ENCODE data around the gene OSBPL3.

The OSBPL3 gene

GRCh38 chr7:24825381-24825794, 154.6 kb downstream of the OSBPL3 start:
- Histone ChIP-seq H3K27me3 (replicated peaks; ENCODE audit: insufficient read depth, low read length) (no peaks in the 10 kb centered on the region), H3K9me3 (replicated peaks; ENCODE audit: insufficient read depth, low read length) (no peaks in the 10 kb centered on the region), H3K4me2 (ENCODE audit: low read depth, low read length) (no peak overlapping the region), H4K20me1 (ENCODE audit: insufficient read depth, low read length) (no peaks in the 10 kb centered on the region), H3K36me3 (replicated peaks; ENCODE audit: insufficient read depth, low read length) (no peaks in the 10 kb centered on the region), H3K4me1 (ENCODE audit: low read length) (peaks cover 32% of the 10 kb centered on the region), H3K9me2 (replicated peaks; ENCODE audit: insufficient read depth, low read length) (no peaks in the 10 kb centered on the region), H3K79me2 (ENCODE audit: low read length) (no peaks in the 10 kb centered on the region), H3K27ac (ENCODE audit: low read length) (no peak overlapping the region), H2AFZ (ENCODE audit: low read length) (no peak overlapping the region), H3K4me3 (ENCODE audit: low read length) (no peak overlapping the region), H3K9ac (ENCODE audit: low read length) (no peak overlapping the region), H3F3A (ENCODE audit: insufficient read depth, low read length) (peaks cover 20% of the 10 kb centered on the region)
- TF ChIP-seq EZH2 (optimal IDR thresholded peaks at IDR 0.05; ENCODE audit: low read depth, low read length) (no peak), EZH2phosphoT487 (IDR thresholded peaks at IDR 0.05; ENCODE audit: low read length) (no peak)
- TF ChIP-seq, protein P1, sequence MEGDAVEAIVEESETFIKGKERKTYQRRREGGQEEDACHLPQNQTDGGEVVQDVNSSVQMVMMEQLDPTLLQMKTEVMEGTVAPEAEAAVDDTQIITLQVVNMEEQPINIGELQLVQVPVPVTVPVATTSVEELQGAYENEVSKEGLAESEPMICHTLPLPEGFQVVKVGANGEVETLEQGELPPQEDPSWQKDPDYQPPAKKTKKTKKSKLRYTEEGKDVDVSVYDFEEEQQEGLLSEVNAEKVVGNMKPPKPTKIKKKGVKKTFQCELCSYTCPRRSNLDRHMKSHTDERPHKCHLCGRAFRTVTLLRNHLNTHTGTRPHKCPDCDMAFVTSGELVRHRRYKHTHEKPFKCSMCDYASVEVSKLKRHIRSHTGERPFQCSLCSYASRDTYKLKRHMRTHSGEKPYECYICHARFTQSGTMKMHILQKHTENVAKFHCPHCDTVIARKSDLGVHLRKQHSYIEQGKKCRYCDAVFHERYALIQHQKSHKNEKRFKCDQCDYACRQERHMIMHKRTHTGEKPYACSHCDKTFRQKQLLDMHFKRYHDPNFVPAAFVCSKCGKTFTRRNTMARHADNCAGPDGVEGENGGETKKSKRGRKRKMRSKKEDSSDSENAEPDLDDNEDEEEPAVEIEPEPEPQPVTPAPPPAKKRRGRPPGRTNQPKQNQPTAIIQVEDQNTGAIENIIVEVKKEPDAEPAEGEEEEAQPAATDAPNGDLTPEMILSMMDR (IDR thresholded peaks at IDR 0.05; ENCODE audit: low read length): no peak
- no peak for DNase-seq

GRCh38 chr7:24824896-24825295, 155.1 kb downstream of the OSBPL3 start:
- Histone ChIP-seq H3F3A (ENCODE audit: insufficient read depth, low read length) (peaks cover 22% of the 10 kb centered on the region), H3K9me3 (replicated peaks; ENCODE audit: insufficient read depth, low read length) (no peaks in the 10 kb centered on the region), H4K20me1 (ENCODE audit: insufficient read depth, low read length) (no peaks in the 10 kb centered on the region), H3K4me1 (ENCODE audit: low read length) (peaks cover 35% of the 10 kb centered on the region), H2AFZ (ENCODE audit: low read length) (no peak overlapping the region), H3K36me3 (replicated peaks; ENCODE audit: insufficient read depth, low read length) (no peaks in the 10 kb centered on the region), H3K9me2 (replicated peaks; ENCODE audit: insufficient read depth, low read length) (no peaks in the 10 kb centered on the region), H3K27me3 (replicated peaks; ENCODE audit: insufficient read depth, low read length) (no peaks in the 10 kb centered on the region), H3K9ac (ENCODE audit: low read length) (no peak overlapping the region), H3K79me2 (ENCODE audit: low read length) (no peaks in the 10 kb centered on the region), H3K4me3 (ENCODE audit: low read length) (no peak overlapping the region), H3K27ac (ENCODE audit: low read length) (no peak overlapping the region), H3K4me2 (ENCODE audit: low read depth, low read length) (no peak overlapping the region)
- no peak for DNase-seq
- TF ChIP-seq EZH2 (optimal IDR thresholded peaks at IDR 0.05; ENCODE audit: low read depth, low read length): no peak
- TF ChIP-seq, protein P1 (IDR thresholded peaks at IDR 0.05; ENCODE audit: low read length): no peak
- no peak for TF ChIP-seq EZH2phosphoT487 (IDR thresholded peaks at IDR 0.05; ENCODE audit: low read length)

DNA sequence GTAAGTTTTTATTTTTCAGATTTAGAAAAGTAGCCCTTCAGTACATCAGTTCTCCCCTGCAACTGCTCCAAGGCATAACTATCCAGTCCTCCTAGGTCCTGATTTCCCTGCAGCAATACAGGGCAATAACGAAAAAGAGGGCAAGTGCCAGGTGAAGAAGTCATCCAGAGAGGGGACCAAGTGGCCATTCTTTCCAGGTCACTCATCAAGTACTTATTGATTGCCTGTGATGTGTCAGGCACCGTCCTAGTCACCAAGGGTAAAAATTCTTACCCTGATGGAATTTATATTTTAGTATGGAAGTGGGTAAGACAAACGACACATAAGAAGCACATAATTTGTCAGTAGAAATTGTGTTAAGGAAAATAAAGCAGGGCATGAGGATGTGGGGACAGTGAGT, 155.6 kb downstream of the OSBPL3 start:
- Histone ChIP-seq H2AFZ (ENCODE audit: low read length) (no peak overlapping the region), H3K36me3 (replicated peaks; ENCODE audit: insufficient read depth, low read length) (no peaks in the 10 kb centered on the region), H3K4me2 (ENCODE audit: low read depth, low read length) (no peak overlapping the region), H3K4me3 (ENCODE audit: low read length) (no peak overlapping the region), H4K20me1 (ENCODE audit: insufficient read depth, low read length) (no peaks in the 10 kb centered on the region), H3K4me1 (ENCODE audit: low read length) (peaks cover 37% of the 10 kb centered on the region), H3K27me3 (replicated peaks; ENCODE audit: insufficient read depth, low read length) (no peaks in the 10 kb centered on the region), H3K9me3 (replicated peaks; ENCODE audit: insufficient read depth, low read length) (no peaks in the 10 kb centered on the region), H3K9me2 (replicated peaks; ENCODE audit: insufficient read depth, low read length) (no peaks in the 10 kb centered on the region), H3K27ac (ENCODE audit: low read length) (no peak overlapping the region), H3K9ac (ENCODE audit: low read length) (no peak overlapping the region), H3K79me2 (ENCODE audit: low read length) (no peaks in the 10 kb centered on the region), H3F3A (ENCODE audit: insufficient read depth, low read length) (peaks cover 22% of the 10 kb centered on the region)
- DNase-seq: no peak
- TF ChIP-seq EZH2 (optimal IDR thresholded peaks at IDR 0.05; ENCODE audit: low read depth, low read length) (no peak), EZH2phosphoT487 (IDR thresholded peaks at IDR 0.05; ENCODE audit: low read length) (no peak)
- TF ChIP-seq, protein P1 (IDR thresholded peaks at IDR 0.05; ENCODE audit: low read length): no peak

All from MM.1S (cell line).